DND-41 (cell line): ENCODE measurements around the gene ZNF688.

Source experiments
- ATAC-seq: fragments of 200-7000 bp; cut with Tn5 transposase; 3 replicates; pipeline ENCODE4 v1.9.1; 2021; ENCODE audit warnings: low read depth; ENCODE audit not compliant: insufficient read depth
- DNase-seq: peaks from one replicate; pipeline ENCODE4 v3.0.0-alpha.2; 2020
- H2AFZ ChIP-seq: 2 replicates; pipeline ENCODE4 v1.6.0; 2012; ENCODE audit warnings: low read depth, low read length
- H3K27ac ChIP-seq: 2 replicates; pipeline ENCODE4 v1.5.1; 2012; ENCODE audit warnings: low read length, inconsistent platforms
- H3K27me3 ChIP-seq: fragments of 200-600 bp; sonication (generic); 2 replicates; pipeline ENCODE4 v1.6.0; 2012; ENCODE audit warnings: low read length, mild to moderate bottlenecking, inconsistent platforms; ENCODE audit not compliant: insufficient read depth, poor library complexity
- H3K36me3 ChIP-seq: 2 replicates; pipeline ENCODE4 v1.5.1; 2012; ENCODE audit warnings: low read length, inconsistent platforms; ENCODE audit not compliant: insufficient read depth
- H3K4me1 ChIP-seq: 2 replicates; pipeline ENCODE4 v1.5.1; 2012; ENCODE audit warnings: mild to moderate bottlenecking, low read length; ENCODE audit not compliant: insufficient read depth
- H3K4me2 ChIP-seq: 2 replicates; pipeline ENCODE4 v1.6.0; 2012; ENCODE audit warnings: mild to moderate bottlenecking, moderate library complexity, low read length, inconsistent platforms; ENCODE audit not compliant: insufficient read depth
- H3K4me3 ChIP-seq, 2 experiments: fragments of 200-600 bp in 1 of 2; shearing (Covaris generic) in 1 of 2; 2 replicates each; pipeline ENCODE4 v1.5.1; 2012 to 2016; ENCODE audit warnings: inconsistent platforms in 2 of 2, low read length in 2 of 2, mild to moderate bottlenecking in 2 of 2, low read depth in 1 of 2, moderate library complexity in 1 of 2
- H3K79me2 ChIP-seq: 2 replicates; pipeline ENCODE4 v1.6.0; 2012; ENCODE audit warnings: low read length, inconsistent platforms; ENCODE audit not compliant: insufficient read depth
- H3K9ac ChIP-seq: 2 replicates; pipeline ENCODE4 v1.6.0; 2012; ENCODE audit warnings: low read depth, mild to moderate bottlenecking, inconsistent platforms, low read length, moderate library complexity
- H3K9me3 ChIP-seq: 2 replicates; pipeline ENCODE4 v1.5.1; 2012; ENCODE audit warnings: low read length, moderate library complexity, mild to moderate bottlenecking, inconsistent platforms; ENCODE audit not compliant: insufficient read depth, severe bottlenecking
- H4K20me1 ChIP-seq: 2 replicates; pipeline ENCODE4 v1.6.0; 2012; ENCODE audit warnings: low read length; ENCODE audit not compliant: insufficient read depth
- EZH2 ChIP-seq: IDR thresholded peaks from 3 replicates; pipeline ENCODE4 v1.6.1; 2012; ENCODE audit warnings: borderline replicate concordance, low read depth, mild to moderate bottlenecking, moderate library complexity, low read length, inconsistent platforms; ENCODE audit not compliant: severe bottlenecking
- TF ChIP-seq, protein P1 (sequence below): IDR thresholded peaks from 2 replicates; pipeline ENCODE4 v1.5.1; 2012; ENCODE audit warnings: borderline replicate concordance, low read length, moderate library complexity, mild to moderate bottlenecking; ENCODE audit not compliant: poor library complexity, severe bottlenecking; ENCODE audit errors: extremely low read depth

The ZNF688 gene

GRCh38 chr16:30606004-30606403 is 34.5 kb upstream of the ZNF688 start:
- Histone ChIP-seq H4K20me1 (peaks cover 7% of the 10 kb centered on the region; the same call in 1 of the 2 replicates), H3K4me1 (peaks cover 25% of the 10 kb centered on the region), H2AFZ (no peak overlapping the region), H3K9me3 (no peaks in the 10 kb centered on the region), H3K79me2 (peaks cover 41% of the 10 kb centered on the region), H3K27me3 (no peaks in the 10 kb centered on the region), H3K9ac (no peak overlapping the region), H3K4me2 (no peak overlapping the region), H3K36me3 (peaks cover 63% of the 10 kb centered on the region), H3K27ac (no peak overlapping the region), H3K4me3 (no peak overlapping the region)
- TF ChIP-seq, protein P1, sequence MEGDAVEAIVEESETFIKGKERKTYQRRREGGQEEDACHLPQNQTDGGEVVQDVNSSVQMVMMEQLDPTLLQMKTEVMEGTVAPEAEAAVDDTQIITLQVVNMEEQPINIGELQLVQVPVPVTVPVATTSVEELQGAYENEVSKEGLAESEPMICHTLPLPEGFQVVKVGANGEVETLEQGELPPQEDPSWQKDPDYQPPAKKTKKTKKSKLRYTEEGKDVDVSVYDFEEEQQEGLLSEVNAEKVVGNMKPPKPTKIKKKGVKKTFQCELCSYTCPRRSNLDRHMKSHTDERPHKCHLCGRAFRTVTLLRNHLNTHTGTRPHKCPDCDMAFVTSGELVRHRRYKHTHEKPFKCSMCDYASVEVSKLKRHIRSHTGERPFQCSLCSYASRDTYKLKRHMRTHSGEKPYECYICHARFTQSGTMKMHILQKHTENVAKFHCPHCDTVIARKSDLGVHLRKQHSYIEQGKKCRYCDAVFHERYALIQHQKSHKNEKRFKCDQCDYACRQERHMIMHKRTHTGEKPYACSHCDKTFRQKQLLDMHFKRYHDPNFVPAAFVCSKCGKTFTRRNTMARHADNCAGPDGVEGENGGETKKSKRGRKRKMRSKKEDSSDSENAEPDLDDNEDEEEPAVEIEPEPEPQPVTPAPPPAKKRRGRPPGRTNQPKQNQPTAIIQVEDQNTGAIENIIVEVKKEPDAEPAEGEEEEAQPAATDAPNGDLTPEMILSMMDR, result no peak
- no peak for TF ChIP-seq EZH2
- ATAC-seq (no peak), DNase-seq (no peak)

DNA sequence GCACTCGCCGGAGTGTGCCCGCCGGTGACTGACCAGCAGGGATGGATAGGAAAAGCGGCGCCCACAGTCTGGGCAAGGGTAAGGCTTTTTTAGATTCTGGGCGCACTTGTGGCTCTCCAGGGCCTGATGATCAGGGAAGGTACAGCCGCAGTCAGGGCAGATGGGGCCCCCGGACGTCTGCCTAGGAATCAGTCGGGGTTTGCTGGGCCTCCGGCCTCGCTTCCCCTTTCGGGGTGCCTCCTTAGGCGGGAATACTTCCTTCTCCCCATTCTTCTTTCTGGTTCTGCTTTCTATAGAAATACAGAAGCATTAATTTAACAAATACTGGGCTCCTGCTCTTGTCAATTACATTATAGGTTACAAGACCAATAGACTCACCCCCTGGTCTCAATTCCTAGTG is 33.6 kb upstream of the ZNF688 start:
- ATAC-seq (no peak), DNase-seq (no peak)
- Histone ChIP-seq H3K9ac (no peak overlapping the region), H3K9me3 (no peaks in the 10 kb centered on the region), H2AFZ (no peak overlapping the region), H3K27me3 (no peaks in the 10 kb centered on the region), H3K27ac (no peak overlapping the region), H4K20me1 (peaks cover 7% of the 10 kb centered on the region; the same call in 1 of the 2 replicates), H3K4me2 (no peak overlapping the region), H3K4me3 (no peak overlapping the region), H3K4me1 (peaks cover 19% of the 10 kb centered on the region), H3K36me3 (peaks cover 63% of the 10 kb centered on the region), H3K79me2 (peaks cover 39% of the 10 kb centered on the region)
- TF ChIP-seq, protein P1, result no peak

GRCh38 chr16:30604316-30604947 is 32.9 kb upstream of the ZNF688 start:
- Histone ChIP-seq H3K9me3 (no peaks in the 10 kb centered on the region), H3K4me1 (peaks cover 19% of the 10 kb centered on the region), H3K36me3 (peaks cover 63% of the 10 kb centered on the region), H2AFZ (no peak overlapping the region), H3K9ac (no peak overlapping the region), H3K79me2 (peaks cover 32% of the 10 kb centered on the region), H3K27me3 (no peaks in the 10 kb centered on the region), H3K4me3 (no peak overlapping the region), H3K4me2 (no peak overlapping the region), H3K27ac (no peak overlapping the region), H4K20me1 (peaks cover 7% of the 10 kb centered on the region; the same call in 1 of the 2 replicates)
- ATAC-seq, result no peak
- no peak for TF ChIP-seq EZH2
- TF ChIP-seq, protein P1, result no peak
- DNase-seq, result no peak

- no peak for DNase-seq
- Histone ChIP-seq H3K4me3 (no peak overlapping the region), H3K36me3 (peaks cover 63% of the 10 kb centered on the region), H3K79me2 (peaks cover 27% of the 10 kb centered on the region), H3K9ac (no peak overlapping the region), H3K4me1 (peaks cover 14% of the 10 kb centered on the region), H3K9me3 (no peaks in the 10 kb centered on the region), H4K20me1 (peaks cover 7% of the 10 kb centered on the region; the same call in 1 of the 2 replicates), H3K4me2 (no peak overlapping the region), H3K27ac (no peak overlapping the region), H3K27me3 (no peaks in the 10 kb centered on the region), H2AFZ (no peak overlapping the region)
- TF ChIP-seq, protein P1, result no peak
- TF ChIP-seq EZH2, result no peak
- no peak for ATAC-seq
These were observed 32.4 kb upstream of the ZNF688 start for GRCh38 chr16:30603945-30604315.
